Dedifferentiated amniotic fluid mesenchymal stem cell (primary cell): ENCODE results near the gene FBXO27.
"Not testable (repeated sequence)": the region's sequence is repeated elsewhere in the genome, so short reads cannot be mapped to it uniquely, and the experiment has no call there.

ENCODE experiments used
- DNase-seq: peaks from one replicate; pipeline ENCODE4 v3.0.0-alpha.2; 2016; ENCODE audit errors: extremely low spot score

FBXO27 gene

DNA sequence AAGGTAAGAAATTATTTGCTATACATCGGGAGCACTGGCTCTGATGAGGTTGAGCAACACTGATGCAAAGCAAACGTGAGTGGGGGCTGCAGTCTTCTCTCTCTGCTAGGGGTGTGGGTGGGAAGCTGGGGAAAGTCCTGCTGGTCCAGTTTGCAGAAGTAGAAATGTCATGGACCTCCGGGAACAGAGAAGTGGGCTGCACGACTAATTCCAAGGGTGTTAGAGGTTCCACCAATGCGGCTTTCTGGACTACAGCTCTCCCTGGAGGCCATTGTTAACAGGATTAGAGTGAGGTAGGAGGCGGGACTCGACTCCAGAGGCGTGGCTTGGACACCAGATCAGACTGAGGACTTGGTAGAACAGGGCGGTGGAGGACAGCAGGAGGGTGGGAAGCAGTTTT lies 5.7 kb upstream of the FBXO27 start:
- DNase-seq, result no peak

GRCh38 chr19:39037194-39037593 lies 4.8 kb upstream of the FBXO27 start:
- no peak for DNase-seq

- no peak for DNase-seq
These were observed 4.2 kb upstream of the FBXO27 start for GRCh38 chr19:39036581-39036980.

DNA sequence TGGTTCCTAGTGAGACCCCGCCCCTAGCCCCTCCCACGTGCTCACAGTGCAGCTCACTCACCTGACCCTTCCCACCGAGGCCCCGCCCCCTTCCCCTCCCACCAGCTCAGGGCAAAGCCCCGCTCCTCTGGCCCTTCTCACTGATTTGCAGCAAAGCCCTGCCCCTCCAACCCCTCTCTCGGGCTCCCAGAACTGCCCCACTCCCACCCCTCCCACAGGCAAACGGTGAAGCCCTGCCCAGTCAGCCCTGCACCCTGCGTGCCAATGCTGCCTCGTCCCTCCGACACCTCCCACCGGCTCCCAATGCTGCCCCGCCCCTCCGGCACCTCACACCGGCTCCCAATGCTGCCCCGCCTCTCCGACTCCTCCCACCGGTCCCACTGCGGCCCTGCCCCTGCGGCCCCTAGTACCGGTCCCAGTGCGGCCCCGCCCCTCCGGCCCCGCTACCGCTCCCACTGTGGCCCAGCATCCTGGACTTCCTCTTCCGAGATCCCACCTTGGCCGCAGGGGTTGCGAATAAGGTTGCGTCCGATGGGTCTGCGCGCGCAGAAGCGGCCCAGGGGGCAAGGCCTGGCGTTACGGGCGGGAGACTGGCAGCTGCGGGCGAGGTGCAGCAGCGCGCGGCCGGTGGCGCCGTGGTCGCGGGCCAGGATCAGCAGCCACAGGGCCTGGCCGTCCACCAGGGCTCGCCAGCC lies 834 bp downstream of the FBXO27 start:
- peak; percentile 38 for DNase-seq

GRCh38 chr19:39030854-39031367 lies 1.4 kb downstream of the FBXO27 start:
- DNase-seq, result no peak

DNA sequence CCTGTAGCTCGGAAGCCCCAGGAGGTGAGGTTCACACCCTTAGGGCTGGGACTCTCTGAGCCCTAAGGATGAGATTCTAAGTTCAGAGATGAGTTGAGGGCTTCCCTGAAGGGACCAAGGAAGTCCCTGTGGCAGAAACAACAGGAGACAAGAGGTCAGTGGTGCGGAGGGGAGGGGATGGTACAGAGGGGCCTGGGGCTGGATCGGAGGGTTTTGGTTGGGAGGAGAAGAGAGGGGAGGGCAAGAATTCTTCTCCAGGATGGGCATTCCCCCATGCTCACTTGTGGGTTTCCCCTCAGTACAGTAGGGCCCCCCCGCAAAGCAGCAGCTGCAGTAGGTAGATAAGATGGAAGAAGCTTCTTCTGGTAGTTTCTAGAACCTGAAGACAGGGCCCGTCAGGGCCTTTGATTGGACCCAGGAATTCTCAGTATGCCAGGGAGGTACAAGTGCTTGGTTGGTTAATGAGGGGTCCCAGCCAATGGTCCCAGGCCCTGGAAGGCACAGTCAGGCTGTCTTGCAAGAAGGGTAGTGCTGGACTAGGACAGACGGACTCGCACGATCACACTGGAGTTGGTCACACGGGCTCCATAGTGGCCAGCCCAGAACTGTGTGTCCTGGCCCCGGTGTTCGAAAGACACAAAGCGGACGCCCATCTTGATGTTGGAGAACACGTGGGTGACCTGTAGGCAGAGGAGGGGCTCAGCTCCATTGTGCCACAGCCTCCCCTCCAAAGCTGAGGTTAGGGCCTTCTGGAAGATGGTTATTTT lies 7.3 kb downstream of the FBXO27 start:
- DNase-seq, result no peak

- DNase-seq, result no peak
These were observed 11.3 kb downstream of the FBXO27 start for GRCh38 chr19:39021063-39021462.

DNA sequence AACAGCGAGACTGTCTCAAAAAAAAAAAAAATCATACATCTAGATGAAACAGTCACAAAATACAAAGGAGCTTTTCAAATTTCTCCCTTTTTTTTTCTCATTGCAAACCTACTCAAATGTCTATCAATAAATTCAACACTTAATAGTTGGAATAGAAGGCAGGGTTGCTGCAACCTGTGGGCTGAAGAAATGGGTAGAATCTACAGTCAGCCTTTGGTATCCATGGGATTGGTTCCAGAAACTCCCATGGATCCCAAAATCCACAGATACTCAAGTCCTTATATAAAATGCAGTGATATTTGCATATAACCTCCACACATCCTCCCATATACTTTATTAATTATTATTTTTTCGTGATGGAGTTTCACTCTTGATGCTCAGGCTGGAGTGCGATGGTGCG lies 14.7 kb downstream of the FBXO27 start:
- no peak for DNase-seq

- no peak for DNase-seq
These were observed 15.3 kb downstream of the FBXO27 start for GRCh38 chr19:39017026-39017425.

DNA sequence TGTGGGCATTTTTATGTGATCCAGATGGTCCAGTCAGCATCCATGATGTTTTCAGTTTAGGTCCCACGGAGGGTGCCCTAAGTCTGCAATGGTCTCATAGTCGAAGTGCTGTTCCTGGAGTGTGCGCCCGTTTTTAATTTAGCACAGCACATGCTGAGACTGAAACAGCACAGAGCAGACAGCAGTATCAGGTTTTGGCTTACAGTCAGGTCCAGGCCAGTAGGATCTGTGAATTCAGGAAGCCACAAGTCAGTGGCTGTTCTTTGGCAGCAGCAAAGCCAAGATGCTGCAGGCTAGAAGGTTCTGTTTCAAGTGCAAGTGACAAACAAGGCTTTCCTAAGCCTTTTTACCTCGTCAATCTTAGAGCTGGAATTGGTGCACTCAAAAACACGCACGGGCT lies 18.3 kb downstream of the FBXO27 start:
- no peak for DNase-seq

- DNase-seq, result no peak
These were observed 23.3 kb downstream of the FBXO27 start for GRCh38 chr19:39009001-39009400.

DNA sequence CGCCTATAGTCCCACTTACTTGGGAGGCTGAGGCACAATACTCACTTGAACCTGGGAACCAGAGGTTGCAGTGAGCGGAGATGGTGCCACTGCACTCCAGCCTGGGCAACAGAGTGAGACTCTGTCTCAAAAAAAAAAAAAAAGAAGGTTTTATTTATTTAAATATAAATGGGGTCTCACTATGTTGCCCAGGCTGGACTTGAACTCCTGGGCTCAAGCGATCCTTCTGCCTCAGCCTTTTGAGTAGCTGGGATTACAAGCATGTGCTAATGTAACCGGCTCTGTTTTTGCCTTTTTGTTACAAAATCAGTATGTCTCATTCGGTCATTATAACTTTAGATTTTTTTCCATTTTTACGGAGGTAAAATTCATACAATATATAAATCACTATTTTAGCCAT lies 24.2 kb downstream of the FBXO27 start:
- no peak for DNase-seq

- DNase-seq, result no peak
These were observed 25.3 kb downstream of the FBXO27 start for GRCh38 chr19:39007096-39007495.

GRCh38 chr19:39004403-39004802 lies 27.9 kb downstream of the FBXO27 start:
- no peak for DNase-seq

- no peak for DNase-seq
These were observed 28.6 kb downstream of the FBXO27 start for GRCh38 chr19:39003796-39004195.

GRCh38 chr19:39003188-39003587 lies 29.2 kb downstream of the FBXO27 start:
- DNase-seq, result no peak

GRCh38 chr19:39001041-39001440 lies 31.3 kb downstream of the FBXO27 start:
- DNase-seq, result no peak

DNA sequence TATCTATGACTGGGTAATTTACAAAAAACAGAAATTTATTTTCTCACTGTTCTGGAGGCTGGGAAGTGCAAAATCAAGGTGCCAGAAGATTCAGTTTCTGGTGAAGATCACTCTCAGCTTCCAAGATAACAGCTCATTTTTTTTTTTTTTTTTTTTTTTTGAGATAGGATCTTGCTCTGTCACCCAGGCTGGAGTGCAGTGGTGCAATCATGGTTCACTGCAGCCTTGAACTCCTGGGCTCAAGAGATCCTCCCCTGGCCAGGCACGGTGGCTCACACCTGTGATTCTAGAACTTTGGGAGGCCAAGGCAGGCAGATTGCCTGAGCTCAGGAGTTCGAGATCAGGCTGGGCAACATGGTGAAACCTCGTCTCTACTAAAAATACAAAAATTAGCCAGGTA lies 34.8 kb downstream of the FBXO27 start:
- not testable (repeated sequence) for DNase-seq

DNA sequence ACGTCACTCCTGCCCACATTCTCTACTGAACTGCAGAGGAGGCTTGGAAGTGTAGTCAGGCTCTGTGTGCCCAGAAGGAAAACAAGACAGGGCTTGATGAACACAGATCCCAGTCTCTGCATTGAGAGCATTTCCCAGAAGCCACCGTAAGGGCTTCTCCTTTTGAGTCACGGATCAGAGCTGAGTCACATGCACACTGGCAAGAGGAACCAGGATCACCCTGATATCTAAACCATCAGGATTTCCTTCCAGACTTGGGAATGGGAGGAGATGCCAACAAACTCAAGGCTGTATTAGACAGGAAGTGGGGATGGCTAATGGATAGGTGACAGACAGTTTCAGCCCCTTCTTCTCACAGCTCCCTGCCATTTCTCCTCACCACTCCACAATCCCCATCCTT lies 39.1 kb downstream of the FBXO27 start:
- no peak for DNase-seq

GRCh38 chr19:38990949-38991697 lies 41.2 kb downstream of the FBXO27 start:
- DNase-seq, result no peak

GRCh38 chr19:38989614-38990013 lies 42.7 kb downstream of the FBXO27 start:
- not testable (repeated sequence) for DNase-seq

DNA sequence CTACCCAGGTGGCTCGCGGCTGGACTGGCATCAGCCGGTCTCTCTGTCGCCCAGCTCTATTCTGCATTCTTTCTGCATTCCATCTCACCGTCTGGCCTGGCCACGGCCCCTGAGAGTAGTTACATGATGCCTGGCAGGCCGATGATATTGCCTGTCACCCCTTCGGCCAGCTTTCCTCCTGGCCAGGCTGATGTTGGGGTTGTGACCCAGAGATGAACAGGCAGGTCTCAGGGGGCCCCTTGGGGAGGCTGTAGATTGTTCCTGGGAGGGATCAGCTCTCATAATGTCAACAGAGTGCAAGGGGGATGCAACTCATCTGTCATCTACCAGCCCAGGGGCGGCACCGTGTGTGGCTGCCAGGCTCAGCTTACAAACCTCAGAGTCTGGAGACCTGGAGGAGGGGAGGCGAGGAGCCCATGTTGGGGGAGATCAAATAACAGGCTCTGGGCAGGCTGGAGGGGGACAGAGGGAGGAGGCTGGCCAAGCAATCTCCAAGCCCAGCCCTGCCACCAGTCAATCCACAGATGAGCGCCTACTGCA lies 43.2 kb downstream of the FBXO27 start:
- peak; percentile 55 for DNase-seq
